Measurements from ENCODE around the gene RBM4.

RBM4 gene

GRCh38 chr11:66659763-66660162 lies 21.3 kb downstream of the RBM4 start:
- peaks cover 58% of the 10 kb centered on the region for H3K36me3 ChIP-seq (ENCODE audit: control insufficient read depth, low read length)
- H3K4me2 ChIP-seq (ENCODE audit: low read length): peak overlapping the region; percentile 83
- no peaks in the 10 kb centered on the region for H3K27me3 ChIP-seq (ENCODE audit: control insufficient read depth, low read length)
- H3K4me3 ChIP-seq (ENCODE audit: low read length): peak overlapping the region; percentile 59
- H3K9me2 ChIP-seq (replicated peaks; ENCODE audit: control insufficient read depth, low read length): no peaks in the 10 kb centered on the region
- peaks cover 72% of the 10 kb centered on the region for H3K79me2 ChIP-seq (ENCODE audit: control insufficient read depth, low read length)
- H3F3A ChIP-seq (ENCODE audit: control insufficient read depth, insufficient read depth): peaks cover 37% of the 10 kb centered on the region
- no peak for TF ChIP-seq EZH2phosphoT487 (IDR thresholded peaks at IDR 0.05; ENCODE audit: borderline replicate concordance, low read length)
- TF ChIP-seq, protein P1, sequence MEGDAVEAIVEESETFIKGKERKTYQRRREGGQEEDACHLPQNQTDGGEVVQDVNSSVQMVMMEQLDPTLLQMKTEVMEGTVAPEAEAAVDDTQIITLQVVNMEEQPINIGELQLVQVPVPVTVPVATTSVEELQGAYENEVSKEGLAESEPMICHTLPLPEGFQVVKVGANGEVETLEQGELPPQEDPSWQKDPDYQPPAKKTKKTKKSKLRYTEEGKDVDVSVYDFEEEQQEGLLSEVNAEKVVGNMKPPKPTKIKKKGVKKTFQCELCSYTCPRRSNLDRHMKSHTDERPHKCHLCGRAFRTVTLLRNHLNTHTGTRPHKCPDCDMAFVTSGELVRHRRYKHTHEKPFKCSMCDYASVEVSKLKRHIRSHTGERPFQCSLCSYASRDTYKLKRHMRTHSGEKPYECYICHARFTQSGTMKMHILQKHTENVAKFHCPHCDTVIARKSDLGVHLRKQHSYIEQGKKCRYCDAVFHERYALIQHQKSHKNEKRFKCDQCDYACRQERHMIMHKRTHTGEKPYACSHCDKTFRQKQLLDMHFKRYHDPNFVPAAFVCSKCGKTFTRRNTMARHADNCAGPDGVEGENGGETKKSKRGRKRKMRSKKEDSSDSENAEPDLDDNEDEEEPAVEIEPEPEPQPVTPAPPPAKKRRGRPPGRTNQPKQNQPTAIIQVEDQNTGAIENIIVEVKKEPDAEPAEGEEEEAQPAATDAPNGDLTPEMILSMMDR (IDR thresholded peaks at IDR 0.05; ENCODE audit: low read depth, low read length, poor library complexity, severe bottlenecking): no peak
- peak overlapping the region; percentile 97 for H3K27ac ChIP-seq (ENCODE audit: low read depth, low read length)
- peaks cover 57% of the 10 kb centered on the region for H3K4me1 ChIP-seq (ENCODE audit: control insufficient read depth, low read length)
- H4K20me1 ChIP-seq (ENCODE audit: control insufficient read depth, insufficient read depth, low read depth, low read length): no peaks in the 10 kb centered on the region
- no peaks in the 10 kb centered on the region for H3K9me3 ChIP-seq (ENCODE audit: control insufficient read depth, insufficient read depth, low read length)

- Histone ChIP-seq H3F3A (ENCODE audit: control insufficient read depth, insufficient read depth) (peaks cover 25% of the 10 kb centered on the region), H3K9me3 (ENCODE audit: control insufficient read depth, insufficient read depth, low read length) (no peaks in the 10 kb centered on the region), H3K36me3 (ENCODE audit: control insufficient read depth, low read length) (peaks cover 82% of the 10 kb centered on the region), H3K4me3 (ENCODE audit: low read length) (no peak overlapping the region), H3K27me3 (ENCODE audit: control insufficient read depth, low read length) (no peaks in the 10 kb centered on the region), H4K20me1 (ENCODE audit: control insufficient read depth, insufficient read depth, low read depth, low read length) (no peaks in the 10 kb centered on the region), H3K4me2 (ENCODE audit: low read length) (no peak overlapping the region), H3K9me2 (replicated peaks; ENCODE audit: control insufficient read depth, low read length) (no peaks in the 10 kb centered on the region), H3K27ac (ENCODE audit: low read depth, low read length) (no peak overlapping the region), H3K4me1 (ENCODE audit: control insufficient read depth, low read length) (peaks cover 27% of the 10 kb centered on the region), H3K79me2 (ENCODE audit: control insufficient read depth, low read length) (peaks cover 87% of the 10 kb centered on the region)
- TF ChIP-seq, protein P1 (IDR thresholded peaks at IDR 0.05; ENCODE audit: low read depth, low read length, poor library complexity, severe bottlenecking): no peak
- TF ChIP-seq EZH2phosphoT487 (IDR thresholded peaks at IDR 0.05; ENCODE audit: borderline replicate concordance, low read length): no peak
These were observed 25.3 kb downstream of the RBM4 start for GRCh38 chr11:66663741-66664296.

GRCh38 chr11:66665369-66665768 lies 26.9 kb downstream of the RBM4 start:
- peaks cover 18% of the 10 kb centered on the region for H3K4me1 ChIP-seq (ENCODE audit: control insufficient read depth, low read length)

DNA sequence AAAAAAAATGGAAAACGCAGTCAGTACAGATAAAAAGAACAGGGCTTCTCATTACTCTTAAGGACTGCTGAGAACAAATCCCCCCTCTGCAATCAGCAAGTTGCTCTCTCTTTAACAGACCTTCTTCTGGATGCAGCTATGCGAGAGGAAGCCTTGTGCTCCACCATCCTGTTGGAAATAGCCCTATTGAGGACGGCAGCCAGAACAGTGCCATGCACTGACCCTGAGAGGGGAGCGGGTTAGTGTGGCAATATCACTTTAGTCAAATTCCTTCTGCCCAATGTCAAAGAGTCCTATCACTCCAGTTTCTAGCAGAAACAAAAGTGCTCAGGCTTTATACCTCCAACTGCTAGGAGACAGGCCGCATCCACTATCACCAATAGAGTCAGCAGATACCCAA lies 32.3 kb downstream of the RBM4 start:
- no peaks in the 10 kb centered on the region for H3K27me3 ChIP-seq (ENCODE audit: control insufficient read depth, low read length)
- no peak overlapping the region for H3K4me3 ChIP-seq (ENCODE audit: low read length)
- no peaks in the 10 kb centered on the region for H4K20me1 ChIP-seq (ENCODE audit: control insufficient read depth, insufficient read depth, low read depth, low read length)
- no peaks in the 10 kb centered on the region for H3K9me3 ChIP-seq (ENCODE audit: control insufficient read depth, insufficient read depth, low read length)
- H3F3A ChIP-seq (ENCODE audit: control insufficient read depth, insufficient read depth): peaks cover 29% of the 10 kb centered on the region
- no peaks in the 10 kb centered on the region for H3K9me2 ChIP-seq (replicated peaks; ENCODE audit: control insufficient read depth, low read length)
- H3K4me1 ChIP-seq (ENCODE audit: control insufficient read depth, low read length): peaks cover 32% of the 10 kb centered on the region
- H3K36me3 ChIP-seq (ENCODE audit: control insufficient read depth, low read length): peaks cover 67% of the 10 kb centered on the region
- H3K79me2 ChIP-seq (ENCODE audit: control insufficient read depth, low read length): peaks cover 93% of the 10 kb centered on the region
- H3K4me2 ChIP-seq (ENCODE audit: low read length): no peak overlapping the region
- H3K27ac ChIP-seq (ENCODE audit: low read depth, low read length): no peak overlapping the region
- TF ChIP-seq, protein P1 (IDR thresholded peaks at IDR 0.05; ENCODE audit: low read depth, low read length, poor library complexity, severe bottlenecking): no peak
- no peak for TF ChIP-seq EZH2phosphoT487 (IDR thresholded peaks at IDR 0.05; ENCODE audit: borderline replicate concordance, low read length)

More at GRCh38 chr11:66665369-66665768, 26.9 kb downstream of the RBM4 start:
- Histone ChIP-seq H3K36me3 (ENCODE audit: control insufficient read depth, low read length) (peaks cover 82% of the 10 kb centered on the region), H3K4me2 (ENCODE audit: low read length) (no peak overlapping the region), H4K20me1 (ENCODE audit: control insufficient read depth, insufficient read depth, low read depth, low read length) (no peaks in the 10 kb centered on the region), H3K27me3 (ENCODE audit: control insufficient read depth, low read length) (no peaks in the 10 kb centered on the region), H3K79me2 (ENCODE audit: control insufficient read depth, low read length) (peaks cover 92% of the 10 kb centered on the region), H3K9me2 (replicated peaks; ENCODE audit: control insufficient read depth, low read length) (no peaks in the 10 kb centered on the region), H3K9me3 (ENCODE audit: control insufficient read depth, insufficient read depth, low read length) (no peaks in the 10 kb centered on the region), H3K4me3 (ENCODE audit: low read length) (no peak overlapping the region), H3F3A (ENCODE audit: control insufficient read depth, insufficient read depth) (peaks cover 17% of the 10 kb centered on the region), H3K27ac (ENCODE audit: low read depth, low read length) (no peak overlapping the region)
- TF ChIP-seq EZH2phosphoT487 (IDR thresholded peaks at IDR 0.05; ENCODE audit: borderline replicate concordance, low read length): no peak
